G401 (cell line): ENCODE data around the gene AUTS2. TPM values are rescaled to one million over a fixed set of nuclear protein-coding genes. Genes with fewer than 3 reads are reported as not detected.
A peak's percentile ranks its signal among the peaks of the same experiment; 100 is the strongest.

Source experiments
- DNase-seq: peaks from one replicate; pipeline ENCODE4 v3.0.0-alpha.2; 2015; ENCODE audit warnings: low spot score
- in situ Hi-C: cut with HindIII; loops from 2 replicates; pipeline ENCODE4 v1.10.0; 2016; ENCODE audit warnings: low sequenced_read_pairs, mixed read lengths
- total RNA-seq: library from RNA; depleted of rRNA; stranded (reverse); fragments of >200 nt; shearing (Covaris generic); gene quantifications from 2 replicates; pipeline ENCODE4 v1.2.3, GENCODE V29; 2014

The AUTS2 gene
- total RNA-seq, 1 experiment from 2014 or later = 4.4 TPM

DNA sequence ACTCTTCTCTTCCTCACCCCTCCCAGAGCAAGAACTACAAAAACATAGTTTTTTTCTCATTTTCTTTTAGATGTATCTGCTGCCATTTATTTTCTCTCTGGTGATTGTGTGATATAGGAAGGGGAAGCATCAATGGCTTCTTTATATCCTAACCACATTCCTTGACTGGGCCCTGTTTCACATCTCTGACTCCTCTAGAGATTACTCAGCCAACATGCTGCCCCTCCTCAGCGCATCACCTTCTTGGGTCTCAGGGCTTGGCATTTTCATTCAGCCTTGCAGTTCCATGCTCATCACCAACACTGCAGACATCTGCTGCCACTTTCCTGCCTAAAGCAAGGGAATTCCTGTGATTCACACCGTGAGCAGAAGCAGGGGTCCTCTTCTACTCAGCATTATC is 705.5 kb downstream of the AUTS2 start:
- in situ Hi-C loops = no loop called here
- DNase-seq = no peak

DNA sequence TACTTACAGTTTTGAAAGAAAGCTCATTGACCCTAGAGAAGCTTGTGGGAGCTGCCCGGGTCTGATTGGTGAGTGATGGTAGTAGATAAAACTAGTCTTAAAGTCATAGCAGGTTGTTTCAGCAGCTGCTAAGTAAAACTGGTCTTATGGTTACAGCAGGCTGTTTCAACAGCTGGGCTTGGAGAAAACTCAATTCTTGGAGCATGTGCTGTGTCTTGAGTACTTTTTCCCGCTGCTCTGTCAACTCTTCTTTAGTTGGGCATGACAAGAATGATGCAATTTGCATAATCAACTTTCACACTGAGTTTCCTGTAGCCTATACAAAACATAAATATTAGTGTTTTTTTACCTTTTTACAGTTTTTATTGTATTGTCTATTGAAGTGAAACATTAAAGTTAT is 707.9 kb downstream of the AUTS2 start:
- DNase-seq = no peak
- in situ Hi-C loops = no loop called here

DNA sequence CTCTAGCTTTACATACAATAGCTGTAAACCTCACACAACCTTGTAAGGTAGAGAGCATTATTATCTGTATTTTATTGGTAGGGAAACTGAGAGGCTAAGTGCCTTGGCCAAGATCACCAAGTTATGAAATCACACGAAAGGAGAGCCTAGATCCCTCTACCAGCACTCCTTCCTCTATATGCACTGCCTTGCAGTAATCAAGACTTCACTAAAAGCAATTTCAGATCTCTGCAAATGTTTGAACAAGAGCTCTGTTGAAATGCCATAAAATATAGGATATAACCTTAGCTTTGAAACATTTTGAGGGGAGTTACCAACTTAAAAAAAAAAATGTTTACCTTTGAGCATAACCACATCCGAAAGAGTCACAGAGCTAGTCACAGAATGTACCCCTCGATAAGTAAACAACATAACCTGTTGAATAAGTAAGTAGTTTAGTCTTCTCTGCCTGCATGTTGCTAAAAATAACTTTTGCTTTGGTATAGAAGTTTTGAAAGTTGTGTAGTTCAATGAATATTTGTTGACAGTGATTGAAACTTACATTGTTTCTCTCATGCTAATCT is 709.4 kb downstream of the AUTS2 start:
- in situ Hi-C loops = no loop called here
- DNase-seq = no peak

DNA sequence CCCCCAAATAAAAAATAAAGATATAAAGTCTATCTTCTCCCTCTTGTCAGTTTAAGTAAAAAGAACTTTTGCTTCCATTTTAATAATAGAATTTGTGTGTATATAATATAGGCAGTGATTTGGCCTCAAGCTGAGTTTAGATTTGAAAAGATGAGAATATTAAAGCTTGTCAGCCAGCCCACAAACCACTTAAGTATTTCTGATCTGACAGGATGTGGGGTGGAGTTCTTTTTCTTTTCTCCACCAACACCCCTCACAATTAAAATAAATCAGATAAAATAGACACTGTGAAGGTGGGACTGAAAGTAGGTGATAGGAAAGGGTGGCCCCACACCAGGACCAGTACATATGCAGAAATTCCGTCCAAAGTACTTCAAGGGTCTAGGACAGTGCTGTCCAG is 714.1 kb downstream of the AUTS2 start:
- in situ Hi-C loops = no loop called here
- DNase-seq = no peak

DNA sequence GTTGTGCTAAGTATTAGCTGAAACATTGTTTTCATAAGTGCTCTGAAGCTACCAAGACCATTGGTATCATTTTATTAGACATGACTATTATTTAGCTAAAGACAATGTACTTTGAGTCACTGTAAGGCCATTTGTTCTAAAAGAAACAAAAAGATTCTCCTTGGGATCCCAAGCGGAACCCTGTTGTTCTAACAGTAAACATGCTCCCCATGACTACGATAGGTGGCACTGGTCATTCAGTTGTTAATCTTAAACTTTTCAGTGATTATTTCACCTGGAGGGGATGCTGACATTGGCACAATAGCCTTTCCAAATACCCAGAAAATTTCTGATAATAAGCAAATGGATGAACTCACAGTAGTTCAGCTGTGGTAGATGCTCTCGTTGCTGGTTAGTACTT is 715.0 kb downstream of the AUTS2 start:
- DNase-seq = no peak
- in situ Hi-C loops = no loop called here

DNA sequence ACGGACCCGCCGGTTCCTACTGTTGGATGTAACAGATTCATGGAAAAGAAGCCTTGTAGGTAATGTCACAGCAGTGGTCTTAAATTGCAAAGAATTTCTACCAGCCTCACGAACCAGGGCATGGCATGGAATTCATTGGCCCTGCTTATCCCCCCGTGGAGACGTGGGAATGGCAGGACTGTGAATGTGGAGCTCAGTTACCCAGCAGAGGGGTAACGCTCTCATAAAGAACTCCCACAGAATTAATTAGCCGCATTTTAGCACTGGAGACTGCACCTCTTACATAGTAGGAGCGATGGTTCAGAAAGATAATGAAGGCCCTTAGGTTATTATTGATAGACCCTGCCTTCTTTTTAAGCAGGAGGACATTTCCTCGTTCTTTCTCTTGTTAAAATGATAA is 715.4 kb downstream of the AUTS2 start:
- DNase-seq = no peak
- in situ Hi-C loops = no loop called here

DNA sequence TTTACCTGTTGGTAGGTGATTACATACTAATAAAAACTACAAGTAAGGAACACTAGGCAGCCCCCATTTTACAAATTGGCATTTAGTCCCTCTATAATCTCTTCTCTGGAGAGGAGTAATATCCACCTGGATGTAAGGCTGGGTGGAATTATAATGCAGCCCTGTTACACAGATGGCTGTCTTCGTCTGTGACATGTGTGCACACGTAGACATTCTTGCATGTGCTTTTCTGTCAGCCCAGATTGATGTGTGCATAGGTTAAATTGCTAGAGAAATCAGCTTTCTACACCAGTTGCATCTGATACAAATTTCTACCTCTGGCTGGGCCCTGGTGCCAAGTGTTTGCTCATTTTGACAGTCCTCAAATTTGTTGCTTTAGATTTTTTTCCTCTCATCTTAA is 715.9 kb downstream of the AUTS2 start:
- in situ Hi-C loops = no loop called here
- no peak for DNase-seq

DNA sequence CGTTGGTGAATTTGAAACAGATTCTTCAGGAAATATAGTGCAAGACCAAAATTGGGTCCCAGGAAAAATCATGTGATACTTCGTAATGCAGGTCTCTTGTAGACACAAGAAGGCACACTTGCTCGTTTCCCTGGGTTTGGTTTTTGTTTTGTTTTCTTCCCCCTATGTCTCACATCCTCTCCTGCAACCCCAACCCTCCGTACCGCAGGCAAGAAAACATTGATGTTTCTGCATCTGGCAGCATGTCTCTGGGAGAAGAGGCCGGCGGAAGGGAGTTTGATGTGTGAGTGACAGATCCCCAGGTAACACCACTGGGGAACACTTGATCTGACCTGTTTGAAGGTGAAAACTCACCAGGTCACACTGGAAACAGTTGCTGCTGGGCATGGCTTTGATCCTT is 718.5 kb downstream of the AUTS2 start:
- no peak for DNase-seq
- in situ Hi-C loops = no loop called here

DNA sequence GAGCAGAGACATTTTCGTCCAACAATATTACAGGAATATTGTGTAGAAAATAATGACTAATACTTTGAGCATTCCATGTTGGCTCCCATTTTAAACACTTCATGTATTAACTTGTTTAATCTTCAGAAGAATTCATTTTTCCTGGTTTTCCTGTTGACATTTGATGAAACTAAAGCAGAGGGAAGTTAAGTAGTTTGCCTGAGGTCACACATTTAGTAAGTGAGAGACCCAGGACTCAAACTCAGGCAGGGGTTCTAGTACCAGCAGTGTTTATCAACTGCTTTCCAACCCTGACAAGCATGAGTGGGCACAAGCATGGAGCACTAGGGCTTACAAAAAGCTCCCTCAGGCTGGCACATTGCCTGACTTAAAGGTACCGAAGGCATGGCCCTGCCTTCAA is 719.1 kb downstream of the AUTS2 start:
- in situ Hi-C loops = no loop called here
- no peak for DNase-seq

DNA sequence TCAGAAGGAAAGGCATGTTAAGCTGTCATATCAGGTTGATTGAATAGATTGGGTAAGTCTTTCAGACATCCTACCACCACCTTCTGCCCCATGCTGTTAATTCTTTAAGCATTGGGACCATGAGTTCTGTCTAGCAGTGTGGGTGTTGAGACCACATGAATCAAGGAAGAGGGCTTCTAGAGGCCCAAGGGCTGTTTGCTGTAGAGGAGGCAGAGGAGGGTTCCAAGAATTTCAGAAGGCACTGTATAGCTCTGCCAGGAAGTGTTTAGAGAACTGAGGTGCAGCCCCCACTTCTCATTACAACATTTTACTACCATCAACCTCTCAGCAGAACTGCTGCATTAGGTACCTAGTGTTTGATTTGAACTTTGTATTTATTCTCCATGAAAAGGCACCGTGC is 720.2 kb downstream of the AUTS2 start:
- in situ Hi-C loops = no loop called here
- DNase-seq = no peak

DNA sequence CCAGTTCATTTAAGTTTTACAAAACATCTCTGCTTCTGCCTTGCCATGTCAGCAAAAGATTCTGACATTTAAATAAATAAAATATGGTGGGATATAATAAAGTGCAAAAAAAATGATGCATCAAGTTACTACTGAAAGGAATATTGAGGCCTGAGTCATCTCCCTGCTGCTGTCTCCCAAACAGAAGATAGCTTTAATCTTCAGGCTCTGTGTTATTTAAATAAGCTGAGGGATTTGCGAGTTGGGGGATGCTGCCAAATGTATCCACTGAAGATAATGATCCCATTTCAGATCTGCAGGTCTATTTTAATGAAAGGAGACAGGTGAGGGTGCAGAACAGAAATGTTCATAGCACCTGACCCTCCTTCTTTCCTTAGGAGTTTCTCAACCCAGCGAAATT is 720.8 kb downstream of the AUTS2 start:
- in situ Hi-C loops = no loop called here
- no peak for DNase-seq

DNA sequence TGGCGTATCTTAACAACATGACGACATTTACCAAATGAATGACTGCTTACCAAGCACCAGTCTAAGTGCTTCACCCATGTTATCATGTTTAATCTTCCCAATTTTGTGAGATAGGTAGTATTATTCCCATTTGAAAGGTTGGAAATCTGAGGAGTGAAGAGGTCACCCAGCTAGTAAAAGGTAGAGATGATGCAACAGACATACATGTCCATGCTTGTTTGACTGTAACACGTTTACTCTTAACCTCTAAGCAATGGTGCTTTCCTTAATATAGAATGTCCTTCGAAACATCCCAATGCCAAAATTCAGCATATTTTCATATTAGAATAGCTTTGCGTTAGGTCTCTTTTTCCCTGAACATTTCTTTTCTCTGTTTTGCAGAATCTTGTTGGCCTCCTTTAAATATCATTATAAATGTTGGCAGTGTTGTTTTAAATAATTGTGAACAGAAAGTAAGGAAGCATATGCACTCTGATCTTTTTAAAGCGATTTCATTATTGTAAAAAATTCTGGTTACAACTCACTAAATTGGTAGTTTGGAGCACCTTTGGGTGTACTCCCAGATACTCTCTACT is 722.8 kb downstream of the AUTS2 start:
- DNase-seq = no peak
- in situ Hi-C loops = no loop called here

DNA sequence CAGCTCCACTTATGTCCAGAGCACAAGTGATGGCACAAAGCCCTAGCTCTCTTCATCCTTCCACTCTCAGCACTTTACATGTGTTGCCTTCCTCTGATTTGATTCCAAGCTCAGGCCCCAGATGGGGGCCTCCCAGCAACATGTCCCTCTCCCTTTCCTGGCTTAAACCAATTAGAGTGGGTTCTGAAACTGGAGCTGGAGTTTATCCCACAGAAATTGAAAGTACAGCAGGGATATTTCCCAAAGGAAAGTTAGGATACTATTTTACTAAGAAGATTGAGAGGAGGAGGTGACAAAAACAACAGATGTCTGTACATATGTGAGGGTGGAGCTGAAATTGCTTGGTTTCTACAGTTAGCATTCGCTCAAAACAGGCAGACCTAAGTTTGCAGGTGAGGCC is 724.6 kb downstream of the AUTS2 start:
- in situ Hi-C loops = no loop called here
- peak; percentile 8 for DNase-seq

DNA sequence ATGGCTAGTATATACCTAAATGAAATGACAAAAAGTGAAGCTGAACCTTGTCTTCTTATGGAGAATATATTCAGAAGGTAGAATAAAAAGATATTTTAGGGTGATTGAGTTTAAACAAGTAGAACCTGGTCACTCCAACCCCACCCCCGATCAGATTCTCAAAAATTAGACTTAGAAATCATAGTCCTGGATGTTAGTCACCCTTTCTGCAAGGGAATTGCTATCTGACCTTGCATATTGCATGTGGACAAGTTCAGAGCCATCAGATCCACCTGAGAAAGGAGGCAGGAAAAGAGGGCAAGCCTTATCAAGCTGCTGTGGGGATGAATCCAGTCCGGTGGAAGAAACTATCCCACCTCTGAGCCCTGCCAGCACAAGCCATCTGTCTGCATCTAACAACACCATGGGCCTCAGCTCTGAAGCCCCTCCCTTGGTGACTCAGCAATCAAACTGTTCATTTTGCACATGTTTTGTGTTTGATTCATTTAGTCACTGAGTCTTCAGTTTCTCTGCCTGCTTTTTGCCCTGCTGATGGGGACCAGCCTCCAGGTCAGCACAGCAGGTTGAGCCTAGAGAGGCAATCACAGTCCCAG is 727.3 kb downstream of the AUTS2 start:
- DNase-seq = peak; percentile 66

DNA sequence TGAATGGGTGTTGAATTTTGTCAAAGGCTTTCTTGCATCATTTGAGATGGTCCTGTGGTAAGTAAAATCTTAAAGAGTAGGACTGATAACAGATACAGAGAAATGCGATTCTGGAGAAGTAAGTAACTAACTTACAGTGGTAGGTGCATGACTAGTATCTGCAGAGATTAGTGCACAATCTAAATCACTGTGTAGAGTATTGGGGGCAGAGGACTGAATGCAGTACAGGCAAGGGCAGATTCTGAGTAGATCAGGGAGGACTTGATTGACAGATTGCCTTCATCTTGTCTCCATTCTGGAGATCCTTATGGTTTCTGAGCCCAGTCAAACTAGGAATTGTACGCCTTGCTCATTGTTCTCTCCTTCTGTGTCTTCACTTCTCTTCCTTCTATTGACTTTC is 736.0 kb downstream of the AUTS2 start:
- in situ Hi-C loops = no loop called here
- no peak for DNase-seq

More for the DNA sequence above, 727.3 kb downstream of the AUTS2 start:
- in situ Hi-C loops = no loop called here

DNA sequence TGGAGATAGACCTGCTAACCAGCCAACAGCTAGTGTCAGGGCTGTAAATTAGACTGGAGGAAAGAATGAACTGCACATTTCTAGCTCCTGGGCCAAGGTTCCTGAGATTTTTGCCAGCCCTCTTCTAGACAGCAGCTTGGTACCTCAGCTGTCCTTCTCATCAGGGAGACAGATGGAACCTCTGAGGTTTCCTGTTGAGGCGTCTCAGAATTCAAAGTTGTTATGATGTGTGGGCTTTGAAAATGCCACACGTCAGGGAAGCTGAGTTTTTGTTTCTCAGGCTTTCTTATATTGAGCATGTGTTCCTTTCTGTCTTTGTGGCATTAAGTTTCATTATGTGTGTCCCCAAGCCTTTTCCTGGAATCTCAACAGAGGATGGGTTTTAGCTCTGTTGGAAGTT is 736.6 kb downstream of the AUTS2 start:
- in situ Hi-C loops = no loop called here
- DNase-seq = peak; percentile 20

DNA sequence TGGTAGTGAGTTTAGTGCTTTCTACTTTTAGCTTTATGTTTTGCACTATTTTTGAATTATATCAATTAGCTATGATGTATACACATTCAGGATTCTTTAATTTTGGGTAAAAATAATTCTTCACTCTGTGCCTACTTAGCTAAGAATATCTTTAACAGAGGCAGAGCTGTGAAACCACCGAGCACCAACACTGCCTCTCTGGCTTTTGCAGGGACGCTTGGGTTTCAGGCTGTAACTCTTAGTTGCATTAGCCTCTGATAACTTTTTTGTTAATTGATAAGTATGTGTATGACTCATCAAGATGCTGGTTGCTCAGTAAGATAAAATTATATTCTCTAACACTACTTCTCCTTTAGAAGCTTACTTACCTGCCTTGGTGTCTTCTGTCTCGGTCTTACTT is 738.3 kb downstream of the AUTS2 start:
- DNase-seq = no peak
- in situ Hi-C loops = no loop called here

DNA sequence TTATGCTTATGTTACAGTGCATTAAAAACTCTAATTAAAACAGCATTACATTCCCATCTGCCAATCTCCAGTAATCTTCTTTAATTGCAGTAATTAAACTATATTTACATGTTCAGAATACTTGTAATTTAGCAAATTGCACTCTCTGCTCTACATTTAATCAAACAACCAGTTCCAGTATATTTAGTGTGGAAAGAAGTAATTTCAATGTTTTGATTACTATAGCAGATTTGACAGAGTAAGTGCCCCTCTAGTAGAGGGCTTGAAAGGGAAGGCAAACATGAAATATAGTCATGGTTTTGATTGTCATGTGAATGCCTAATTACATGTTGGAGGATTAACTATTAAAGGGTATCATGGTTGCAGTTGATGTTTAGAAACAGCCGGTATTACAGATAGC is 739.7 kb downstream of the AUTS2 start:
- no peak for DNase-seq
- in situ Hi-C loops = no loop called here

DNA sequence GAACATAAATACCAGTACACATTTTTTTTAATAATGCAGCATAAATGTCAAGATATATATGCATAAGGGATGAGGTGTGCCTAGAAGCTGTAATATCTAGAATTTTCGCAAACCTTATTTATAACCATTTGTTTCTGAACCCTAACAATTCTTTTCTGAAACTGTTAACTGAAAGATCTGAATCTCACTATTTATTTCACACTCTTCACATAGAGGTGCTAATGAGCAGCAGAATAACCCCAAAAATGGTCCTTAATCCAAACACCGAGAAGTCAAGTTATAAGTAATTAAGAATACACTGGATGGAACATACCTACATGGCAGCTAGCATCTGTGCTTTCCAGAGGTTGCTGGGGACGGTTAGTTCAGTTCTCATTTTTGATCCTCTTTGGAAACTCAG is 742.0 kb downstream of the AUTS2 start:
- no peak for DNase-seq
- in situ Hi-C loops = no loop called here

DNA sequence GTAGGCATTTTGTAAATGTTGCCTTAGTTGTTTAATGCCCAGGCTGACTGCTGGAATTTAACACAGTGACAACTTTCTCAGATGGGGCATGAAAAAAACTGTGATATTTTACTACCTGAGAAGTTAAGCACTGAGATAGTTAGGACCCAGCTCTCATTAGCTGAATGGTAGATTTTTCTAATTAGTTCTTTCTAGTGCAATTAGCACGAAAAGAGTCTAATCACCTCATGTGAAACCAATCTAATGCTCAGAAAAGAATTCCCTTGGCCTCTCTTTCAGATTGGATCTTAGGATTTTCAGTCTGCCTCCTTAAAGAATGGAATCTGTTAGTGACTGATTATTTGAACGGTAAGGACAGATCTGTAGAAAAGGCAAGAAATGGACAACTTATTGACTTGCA is 743.2 kb downstream of the AUTS2 start:
- DNase-seq = no peak
- in situ Hi-C loops = no loop called here

DNA sequence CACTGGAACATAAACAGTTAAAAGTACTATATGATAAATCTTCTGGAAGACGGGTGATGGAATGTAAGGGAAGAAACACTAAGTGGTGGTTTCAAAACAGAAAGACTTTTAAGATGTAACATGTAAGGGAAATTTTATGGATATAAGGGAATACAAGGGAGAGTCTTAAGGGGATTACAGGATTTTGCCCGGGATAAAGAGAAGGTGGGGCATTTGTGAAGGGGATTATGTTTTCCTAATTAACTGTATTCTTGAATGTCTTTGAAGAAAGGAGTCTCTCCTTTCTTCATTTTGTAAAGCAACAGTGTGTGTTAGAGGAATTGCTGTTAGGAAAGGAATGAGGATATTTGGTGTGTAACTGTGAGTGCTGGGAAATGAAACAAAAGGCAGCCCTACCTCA is 745.2 kb downstream of the AUTS2 start:
- DNase-seq = no peak

More for the DNA sequence above, 745.2 kb downstream of the AUTS2 start:
- in situ Hi-C loops = no loop called here
